Measurements from ENCODE around the gene AIRE. TPM values are rescaled to one million over a fixed set of nuclear protein-coding genes. Genes with fewer than 3 reads are reported as not detected.

AIRE gene
- total and polyA plus RNA-seq, 2 of the 13 experiments (the other 11 are each of a cell fraction or from before 2014, with no cell fraction given), result not detected

GRCh38 chr21:44267655-44268142, 18.0 kb upstream of the AIRE start (continued):
- TF ChIP-seq, protein P1, sequence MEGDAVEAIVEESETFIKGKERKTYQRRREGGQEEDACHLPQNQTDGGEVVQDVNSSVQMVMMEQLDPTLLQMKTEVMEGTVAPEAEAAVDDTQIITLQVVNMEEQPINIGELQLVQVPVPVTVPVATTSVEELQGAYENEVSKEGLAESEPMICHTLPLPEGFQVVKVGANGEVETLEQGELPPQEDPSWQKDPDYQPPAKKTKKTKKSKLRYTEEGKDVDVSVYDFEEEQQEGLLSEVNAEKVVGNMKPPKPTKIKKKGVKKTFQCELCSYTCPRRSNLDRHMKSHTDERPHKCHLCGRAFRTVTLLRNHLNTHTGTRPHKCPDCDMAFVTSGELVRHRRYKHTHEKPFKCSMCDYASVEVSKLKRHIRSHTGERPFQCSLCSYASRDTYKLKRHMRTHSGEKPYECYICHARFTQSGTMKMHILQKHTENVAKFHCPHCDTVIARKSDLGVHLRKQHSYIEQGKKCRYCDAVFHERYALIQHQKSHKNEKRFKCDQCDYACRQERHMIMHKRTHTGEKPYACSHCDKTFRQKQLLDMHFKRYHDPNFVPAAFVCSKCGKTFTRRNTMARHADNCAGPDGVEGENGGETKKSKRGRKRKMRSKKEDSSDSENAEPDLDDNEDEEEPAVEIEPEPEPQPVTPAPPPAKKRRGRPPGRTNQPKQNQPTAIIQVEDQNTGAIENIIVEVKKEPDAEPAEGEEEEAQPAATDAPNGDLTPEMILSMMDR (CRISPR knock-in tag; IDR thresholded peaks at IDR 0.05), result peak; percentile 76
- no peak for TF ChIP-seq MXD3 (CRISPR knock-in tag; IDR thresholded peaks at IDR 0.05)
- no peak for TF ChIP-seq TP53 (CRISPR knock-in tag; conservative IDR thresholded peaks at IDR 0.05)
- no peak for TF ChIP-seq AGO2 (optimal IDR thresholded peaks at IDR 0.05; ENCODE audit: low read depth, low read length)
- no peak for TF ChIP-seq JDP2 (CRISPR knock-in tag; IDR thresholded peaks at IDR 0.05; ENCODE audit: borderline replicate concordance)
- no peak for TF ChIP-seq MXD1 (CRISPR knock-in tag; IDR thresholded peaks at IDR 0.05)
- no peak for TF ChIP-seq RFX1 (IDR thresholded peaks at IDR 0.05)
- no peak for TF ChIP-seq HDAC6 (IDR thresholded peaks at IDR 0.05; ENCODE audit: low read depth, low read length)
- no peak for TF ChIP-seq ZNF891 (CRISPR knock-in tag; IDR thresholded peaks at IDR 0.05)
- no peak for TF ChIP-seq SOX6 (IDR thresholded peaks at IDR 0.05)
- TF ChIP-seq SOX6 (CRISPR knock-in tag; IDR thresholded peaks at IDR 0.05), result no peak
- TF ChIP-seq ZNF597 (CRISPR knock-in tag; IDR thresholded peaks at IDR 0.05), result no peak
- no peak for TF ChIP-seq JARID2 (CRISPR knock-in tag; IDR thresholded peaks at IDR 0.05; ENCODE audit: insufficient replicate concordance)
- peak; percentile 61 for TF ChIP-seq ZNF501 (CRISPR knock-in tag; IDR thresholded peaks at IDR 0.05)
- TF ChIP-seq NCOA1 (CRISPR knock-in tag; IDR thresholded peaks at IDR 0.05), result no peak
- TF ChIP-seq PRPF4 (IDR thresholded peaks at IDR 0.05; ENCODE audit: low read depth, low read length, poor library complexity, severe bottlenecking), result no peak
- TF ChIP-seq, protein P2, sequence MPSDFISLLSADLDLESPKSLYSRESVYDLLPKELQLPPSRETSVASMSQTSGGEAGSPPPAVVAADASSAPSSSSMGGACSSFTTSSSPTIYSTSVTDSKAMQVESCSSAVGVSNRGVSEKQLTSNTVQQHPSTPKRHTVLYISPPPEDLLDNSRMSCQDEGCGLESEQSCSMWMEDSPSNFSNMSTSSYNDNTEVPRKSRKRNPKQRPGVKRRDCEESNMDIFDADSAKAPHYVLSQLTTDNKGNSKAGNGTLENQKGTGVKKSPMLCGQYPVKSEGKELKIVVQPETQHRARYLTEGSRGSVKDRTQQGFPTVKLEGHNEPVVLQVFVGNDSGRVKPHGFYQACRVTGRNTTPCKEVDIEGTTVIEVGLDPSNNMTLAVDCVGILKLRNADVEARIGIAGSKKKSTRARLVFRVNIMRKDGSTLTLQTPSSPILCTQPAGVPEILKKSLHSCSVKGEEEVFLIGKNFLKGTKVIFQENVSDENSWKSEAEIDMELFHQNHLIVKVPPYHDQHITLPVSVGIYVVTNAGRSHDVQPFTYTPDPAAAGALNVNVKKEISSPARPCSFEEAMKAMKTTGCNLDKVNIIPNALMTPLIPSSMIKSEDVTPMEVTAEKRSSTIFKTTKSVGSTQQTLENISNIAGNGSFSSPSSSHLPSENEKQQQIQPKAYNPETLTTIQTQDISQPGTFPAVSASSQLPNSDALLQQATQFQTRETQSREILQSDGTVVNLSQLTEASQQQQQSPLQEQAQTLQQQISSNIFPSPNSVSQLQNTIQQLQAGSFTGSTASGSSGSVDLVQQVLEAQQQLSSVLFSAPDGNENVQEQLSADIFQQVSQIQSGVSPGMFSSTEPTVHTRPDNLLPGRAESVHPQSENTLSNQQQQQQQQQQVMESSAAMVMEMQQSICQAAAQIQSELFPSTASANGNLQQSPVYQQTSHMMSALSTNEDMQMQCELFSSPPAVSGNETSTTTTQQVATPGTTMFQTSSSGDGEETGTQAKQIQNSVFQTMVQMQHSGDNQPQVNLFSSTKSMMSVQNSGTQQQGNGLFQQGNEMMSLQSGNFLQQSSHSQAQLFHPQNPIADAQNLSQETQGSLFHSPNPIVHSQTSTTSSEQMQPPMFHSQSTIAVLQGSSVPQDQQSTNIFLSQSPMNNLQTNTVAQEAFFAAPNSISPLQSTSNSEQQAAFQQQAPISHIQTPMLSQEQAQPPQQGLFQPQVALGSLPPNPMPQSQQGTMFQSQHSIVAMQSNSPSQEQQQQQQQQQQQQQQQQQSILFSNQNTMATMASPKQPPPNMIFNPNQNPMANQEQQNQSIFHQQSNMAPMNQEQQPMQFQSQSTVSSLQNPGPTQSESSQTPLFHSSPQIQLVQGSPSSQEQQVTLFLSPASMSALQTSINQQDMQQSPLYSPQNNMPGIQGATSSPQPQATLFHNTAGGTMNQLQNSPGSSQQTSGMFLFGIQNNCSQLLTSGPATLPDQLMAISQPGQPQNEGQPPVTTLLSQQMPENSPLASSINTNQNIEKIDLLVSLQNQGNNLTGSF (CRISPR knock-in tag; IDR thresholded peaks at IDR 0.05), result no peak
- no peak for TF ChIP-seq HHEX (CRISPR knock-in tag; IDR thresholded peaks at IDR 0.05)
- no peak for TF ChIP-seq CEBPZ (IDR thresholded peaks at IDR 0.05; ENCODE audit: low read length)

Data from HepG2 (cell line).